ENCODE results near the gene NAV3.

Gene NAV3

DNA sequence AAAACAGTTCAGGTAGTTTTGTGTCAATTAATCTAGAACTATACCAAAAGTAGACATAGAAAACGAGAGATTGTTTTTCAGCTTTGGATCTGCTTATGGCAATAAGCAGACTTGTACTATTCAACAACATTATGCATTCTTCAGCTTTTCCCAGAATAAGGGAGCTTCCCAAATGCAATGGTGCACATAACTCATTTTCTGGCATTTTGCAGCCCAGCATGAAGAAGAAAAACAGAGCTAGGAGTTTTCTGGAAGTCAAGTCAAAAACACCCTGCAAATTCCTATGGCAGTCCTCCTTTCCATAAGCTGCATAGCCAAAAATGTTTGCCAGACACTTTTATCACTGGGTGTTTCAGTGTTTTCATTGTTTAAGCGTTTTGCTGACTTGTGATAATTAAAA lies 314.7 kb downstream of the NAV3 start:
- DNase-seq, result no peak

DNA sequence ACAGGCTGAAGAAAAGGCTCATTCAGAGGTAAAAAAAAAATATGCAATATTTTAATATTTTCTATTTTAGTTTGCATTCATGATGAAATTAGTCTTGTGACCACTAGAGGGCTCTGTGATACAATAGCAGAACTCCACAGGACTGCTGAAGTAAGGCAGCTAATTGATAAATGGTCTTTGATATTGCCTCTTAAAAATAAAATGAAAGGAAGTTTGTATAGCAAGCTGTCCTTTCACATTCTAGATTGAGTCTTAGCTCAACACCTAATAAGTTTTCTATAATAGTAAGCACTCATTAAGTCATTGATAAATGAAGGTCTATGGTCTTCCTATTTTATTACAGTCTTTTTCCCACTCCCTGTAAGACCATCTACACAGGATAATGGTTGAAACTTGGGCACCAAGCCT lies 315.7 kb downstream of the NAV3 start:
- no peak for DNase-seq

DNA sequence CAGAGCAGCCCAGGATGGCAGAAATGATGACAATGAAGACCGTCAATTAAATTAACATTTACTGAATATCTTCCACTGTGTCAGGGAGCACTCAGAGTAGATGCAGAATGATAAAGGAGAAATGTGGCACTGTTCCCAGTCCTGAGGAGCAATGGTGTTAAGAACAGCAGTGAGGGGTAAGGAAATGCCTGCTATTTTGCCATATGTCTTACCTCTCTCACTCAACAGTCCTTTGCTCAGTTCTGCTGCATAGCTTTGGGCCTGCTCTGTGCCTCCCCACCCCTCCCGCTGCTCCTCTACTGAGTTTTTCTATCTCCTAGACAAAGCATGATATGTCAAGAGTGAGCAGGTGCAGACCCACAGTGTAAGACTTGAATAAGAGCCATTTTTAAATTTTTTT lies 318.8 kb downstream of the NAV3 start:
- DNase-seq, result no peak

DNA sequence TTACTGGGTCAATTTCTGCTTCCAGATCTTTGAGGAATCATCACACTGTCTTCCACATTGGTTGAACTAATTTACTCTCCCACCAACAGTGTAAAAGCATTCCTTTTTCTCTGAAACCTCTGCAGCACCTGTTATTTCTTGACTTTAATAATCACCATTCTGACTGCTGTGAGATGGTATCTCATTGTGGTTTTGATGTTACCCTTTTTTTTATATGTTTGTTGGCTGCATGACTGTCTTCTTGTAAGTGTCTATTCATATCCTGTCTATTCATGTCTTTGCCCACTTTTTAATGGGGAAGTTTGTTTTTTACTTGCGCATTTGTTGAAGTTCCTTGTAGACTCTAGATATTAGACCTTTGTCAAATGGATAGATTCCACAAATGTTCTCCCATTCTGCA lies 324.9 kb downstream of the NAV3 start:
- no peak for DNase-seq

DNA sequence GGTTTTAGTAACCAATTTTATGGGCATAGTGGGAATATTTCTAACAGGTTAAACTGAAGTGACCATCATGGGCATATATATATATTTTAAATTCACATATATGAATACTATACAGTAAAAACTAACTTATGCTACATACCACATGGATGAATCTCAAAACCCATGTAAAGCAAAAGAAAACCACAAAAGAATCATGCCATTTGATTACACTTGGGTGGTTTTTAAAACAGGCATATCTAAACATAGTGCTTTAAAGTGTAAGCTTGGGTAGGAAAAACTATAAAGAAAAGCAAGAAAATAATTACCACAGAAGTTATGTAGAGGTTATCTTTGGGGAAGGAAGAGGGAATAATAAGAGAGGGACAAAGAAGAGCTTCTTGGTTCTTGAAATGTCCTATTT lies 326.1 kb downstream of the NAV3 start:
- no peak for DNase-seq

DNA sequence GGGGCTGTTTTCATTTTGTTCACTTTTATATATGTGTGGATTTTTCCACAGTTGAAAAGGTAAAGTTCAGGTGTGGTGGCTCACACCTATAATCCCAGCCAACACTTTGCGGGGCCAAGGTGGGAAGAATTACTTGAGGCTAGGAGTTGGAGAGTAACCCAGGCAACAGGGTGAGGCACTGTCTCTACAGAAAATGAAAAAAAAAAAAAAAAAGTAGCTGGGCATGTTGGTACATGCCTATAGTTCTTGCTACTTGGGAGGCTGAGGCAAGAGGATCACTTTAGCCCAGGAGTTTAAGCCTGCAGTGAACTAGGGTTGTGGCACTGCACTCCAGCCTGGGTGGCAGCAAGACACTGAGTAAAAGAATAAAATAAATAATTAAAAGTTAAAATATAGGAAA lies 326.5 kb downstream of the NAV3 start:
- DNase-seq, result no peak

DNA sequence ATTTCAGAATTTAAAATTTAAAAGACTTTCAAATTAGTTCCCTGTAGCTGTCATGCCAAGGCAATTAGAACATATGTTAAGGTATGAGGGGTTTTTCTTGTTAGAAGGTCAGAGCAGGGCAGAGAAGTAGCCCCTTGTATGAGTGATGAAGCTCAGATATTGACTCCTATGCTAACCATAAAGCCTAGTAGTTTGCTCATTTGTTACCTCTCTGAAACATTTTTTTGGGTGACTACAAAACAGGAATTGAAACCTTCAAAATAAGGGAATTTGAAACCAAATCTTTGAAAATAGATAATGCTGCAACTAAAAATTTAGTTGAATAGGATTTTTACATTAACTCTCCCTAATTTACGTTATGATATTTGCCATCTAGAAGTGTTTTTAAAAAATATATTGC lies 333.5 kb downstream of the NAV3 start:
- no peak for DNase-seq

DNA sequence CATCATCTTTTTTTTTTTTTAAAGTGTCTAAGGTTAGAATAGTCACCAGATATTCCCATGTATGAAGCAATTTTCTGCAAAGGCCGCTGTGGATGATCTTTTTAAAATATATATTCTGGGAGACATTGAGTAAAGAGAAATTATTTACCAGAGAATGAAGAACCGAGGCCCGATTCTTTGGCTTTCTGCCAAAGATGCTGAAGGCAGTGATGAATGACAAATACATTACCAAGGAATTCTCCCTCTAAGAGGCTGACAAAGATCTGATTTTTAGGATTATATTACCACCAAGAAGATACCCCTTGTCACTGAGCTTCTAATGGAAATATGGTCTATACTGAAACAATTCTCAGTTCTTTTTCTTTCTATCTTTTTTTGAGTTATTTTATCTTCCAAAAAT lies 336.8 kb downstream of the NAV3 start:
- no peak for DNase-seq

DNA sequence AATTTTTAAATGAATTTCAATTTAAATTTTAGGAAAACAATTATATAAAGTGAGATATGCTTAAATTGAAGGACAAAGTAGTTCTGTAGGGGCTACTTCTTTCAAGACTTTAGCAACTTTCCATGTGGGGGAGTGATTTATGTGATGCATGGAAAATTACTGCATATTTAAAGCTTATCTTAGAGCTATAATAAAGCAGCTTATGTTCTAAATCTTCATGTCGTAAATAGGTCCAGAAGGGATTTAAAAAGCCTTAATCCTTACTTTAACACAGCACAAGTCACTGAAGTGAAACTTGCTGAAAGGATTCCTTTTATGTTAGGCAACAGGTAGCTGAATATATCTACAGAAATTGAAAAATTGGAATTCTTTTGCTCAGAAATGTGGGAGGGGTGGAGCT lies 340.4 kb downstream of the NAV3 start:
- no peak for DNase-seq

DNA sequence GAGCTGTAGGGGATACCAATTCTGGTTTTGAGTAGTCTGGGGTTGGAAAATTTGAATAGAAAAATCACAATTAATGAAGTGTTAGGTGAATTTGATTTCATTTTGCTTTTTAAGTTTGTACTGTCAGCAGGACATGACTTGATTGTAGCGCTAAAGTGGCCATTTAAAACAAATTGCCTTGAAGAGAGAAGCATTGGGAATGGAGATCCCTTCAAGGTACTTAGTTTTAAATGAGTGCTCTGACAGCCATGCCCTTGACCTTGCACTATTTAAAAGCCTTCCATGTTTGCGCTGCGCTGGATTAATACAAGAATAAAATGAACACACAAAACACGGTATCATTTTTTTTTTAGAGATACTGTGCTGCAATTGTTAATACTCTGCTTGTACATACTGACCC lies 345.9 kb downstream of the NAV3 start:
- no peak for DNase-seq

DNA sequence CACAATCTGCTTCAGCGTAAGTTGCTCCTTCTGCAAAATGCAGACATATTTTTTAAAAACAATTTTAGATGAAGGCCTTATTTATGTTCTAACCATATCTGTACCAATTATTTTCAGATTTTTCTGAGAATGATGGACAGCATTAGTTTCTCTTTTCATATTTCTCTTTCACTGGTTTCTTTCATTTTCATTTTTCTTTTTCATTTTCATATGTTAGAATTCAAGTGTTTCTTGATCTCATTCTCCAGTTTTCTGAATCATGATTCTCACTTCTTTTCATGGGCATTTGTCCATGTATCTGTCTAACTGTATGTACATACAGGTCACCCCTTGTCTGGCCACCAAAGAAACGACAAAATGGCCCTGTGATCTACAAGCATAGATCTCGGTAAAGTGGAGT lies 346.6 kb downstream of the NAV3 start:
- DNase-seq, result no peak

DNA sequence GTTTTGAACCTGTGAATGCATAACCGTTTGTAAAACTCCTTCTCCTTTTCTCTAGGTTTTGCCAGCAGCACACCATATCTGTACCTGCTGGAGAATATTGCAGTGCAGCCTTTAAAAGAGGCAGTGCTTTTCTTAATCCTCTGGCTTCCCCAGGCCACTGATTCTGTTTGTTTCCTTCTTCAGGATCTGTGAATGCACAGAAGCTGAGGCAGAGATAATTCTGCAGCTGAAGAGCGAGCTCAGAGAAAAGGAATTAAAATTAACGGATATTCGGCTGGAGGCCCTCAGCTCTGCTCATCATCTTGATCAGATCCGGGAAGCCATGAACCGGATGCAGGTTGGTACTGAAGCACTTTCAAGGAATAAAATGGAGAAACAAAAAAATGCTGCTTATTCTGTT lies 348.7 kb downstream of the NAV3 start:
- no peak for DNase-seq

DNA sequence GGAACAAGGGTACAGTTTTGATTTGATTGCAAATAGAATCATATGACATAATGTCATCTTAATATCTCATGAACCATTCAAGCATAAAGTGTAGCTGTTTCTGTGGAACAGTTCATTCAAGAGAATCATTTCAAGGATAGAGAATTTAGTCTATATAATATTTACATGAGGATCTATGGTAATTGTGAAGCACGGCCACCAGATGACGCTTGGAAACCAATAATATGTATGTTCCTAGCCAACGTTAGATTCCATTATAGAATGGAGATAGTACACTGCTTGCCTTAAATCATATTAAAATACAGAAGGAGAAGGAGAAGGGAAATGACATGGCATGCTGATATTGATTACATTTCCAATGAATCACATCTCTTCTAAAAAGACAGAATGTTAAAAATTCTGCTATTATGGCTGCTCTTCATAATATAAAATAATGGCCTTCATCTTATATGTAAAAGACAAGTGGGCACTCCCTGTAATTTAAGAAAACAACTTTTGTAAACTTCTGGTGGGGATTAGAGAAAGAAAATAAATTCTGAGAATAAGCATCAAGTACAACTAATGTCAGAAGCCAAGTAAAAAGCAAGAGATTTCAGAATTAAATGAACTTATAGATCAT lies 351.0 kb downstream of the NAV3 start:
- DNase-seq, result no peak

DNA sequence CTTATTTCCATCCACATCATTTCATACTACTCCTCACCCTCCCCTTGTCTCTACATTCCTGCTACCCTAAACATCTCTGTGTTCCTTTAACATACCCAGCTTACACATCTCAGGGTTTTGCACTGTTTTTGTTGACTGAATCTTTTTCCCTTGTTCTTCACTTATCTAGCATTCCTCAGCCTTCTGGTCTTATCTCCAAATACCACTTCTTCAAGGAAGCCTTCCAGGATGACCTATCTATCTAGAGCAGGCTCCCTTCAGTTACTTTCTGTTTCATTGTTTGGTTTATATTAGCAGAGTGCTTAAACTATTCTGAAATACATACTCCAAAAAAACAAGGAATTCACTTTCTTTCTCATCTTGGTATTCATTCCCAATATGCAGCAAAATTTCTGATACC lies 353.1 kb downstream of the NAV3 start:
- no peak for DNase-seq

DNA sequence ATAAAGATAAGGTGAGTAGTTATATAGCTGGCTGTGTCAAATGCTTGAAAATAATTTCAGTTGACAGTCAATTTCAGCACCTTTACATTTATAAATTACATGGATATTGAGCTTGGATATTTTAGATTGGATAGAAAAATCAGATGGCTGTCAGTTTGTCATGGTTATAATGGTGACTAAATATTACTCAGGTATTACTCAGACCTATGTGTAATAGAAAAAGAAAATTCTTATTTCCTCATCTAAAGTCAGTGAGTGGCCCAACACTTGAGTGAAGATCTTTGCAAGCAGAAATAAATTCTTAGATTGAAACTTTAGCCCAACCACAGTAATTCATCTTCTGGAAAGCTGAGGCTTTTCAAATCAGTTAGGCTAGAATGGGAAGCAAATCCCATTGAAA lies 354.4 kb downstream of the NAV3 start:
- DNase-seq, result no peak

DNA sequence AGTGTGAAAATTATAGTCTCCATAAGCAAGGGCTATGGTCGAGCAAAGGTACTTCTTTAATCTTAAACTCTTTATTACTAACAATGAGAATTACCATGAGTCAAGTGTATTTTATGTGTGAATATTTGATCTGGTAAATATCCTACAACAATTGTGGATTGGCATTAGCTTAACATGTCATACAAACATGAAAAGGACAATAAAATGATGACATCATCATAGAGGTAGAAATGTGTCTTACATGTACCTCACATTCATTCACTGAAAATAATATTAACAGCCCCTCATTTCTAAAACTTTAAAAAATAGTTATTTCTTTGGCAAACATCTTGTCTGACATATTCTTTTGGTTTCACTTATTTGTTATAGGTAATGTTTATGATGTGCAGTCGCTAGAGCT lies 355.0 kb downstream of the NAV3 start:
- DNase-seq, result no peak

DNA sequence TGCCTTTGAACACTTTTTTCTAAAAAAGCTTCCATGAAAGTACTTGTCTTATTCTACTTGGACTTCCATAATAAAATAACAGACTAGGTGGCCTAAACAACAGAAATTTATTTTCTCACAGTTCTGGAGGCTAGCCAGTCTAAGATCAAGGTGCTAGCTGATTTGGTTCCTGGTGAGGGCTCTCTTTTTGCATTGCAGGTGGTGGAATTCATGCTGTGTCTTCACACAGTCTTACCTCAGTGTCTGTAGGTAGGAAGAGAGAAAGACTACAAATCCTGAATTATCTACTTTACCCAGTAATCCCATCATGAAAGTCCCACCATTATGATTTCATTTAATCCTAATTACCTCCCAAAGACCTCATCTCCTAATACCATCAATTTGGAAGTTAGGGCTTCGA lies 356.0 kb downstream of the NAV3 start:
- no peak for DNase-seq

DNA sequence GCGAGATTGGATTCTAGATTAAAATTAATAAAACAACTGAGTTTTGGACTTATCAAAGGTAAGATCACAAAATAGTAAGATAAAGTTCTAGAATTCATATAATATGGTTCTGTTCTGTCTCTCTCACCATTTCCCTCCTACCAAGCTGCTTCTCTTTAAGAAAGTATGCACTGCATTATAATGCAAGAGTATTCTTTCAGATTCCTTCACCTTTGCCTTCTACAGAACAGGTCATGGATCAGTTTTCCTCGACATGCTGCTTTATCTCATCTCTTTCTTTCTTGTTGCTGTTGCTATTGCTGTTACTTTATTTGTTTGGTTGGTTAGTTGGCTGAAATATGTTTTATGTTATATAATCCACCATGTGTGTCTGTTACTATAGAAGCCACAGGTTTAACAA lies 357.0 kb downstream of the NAV3 start:
- no peak for DNase-seq

DNA sequence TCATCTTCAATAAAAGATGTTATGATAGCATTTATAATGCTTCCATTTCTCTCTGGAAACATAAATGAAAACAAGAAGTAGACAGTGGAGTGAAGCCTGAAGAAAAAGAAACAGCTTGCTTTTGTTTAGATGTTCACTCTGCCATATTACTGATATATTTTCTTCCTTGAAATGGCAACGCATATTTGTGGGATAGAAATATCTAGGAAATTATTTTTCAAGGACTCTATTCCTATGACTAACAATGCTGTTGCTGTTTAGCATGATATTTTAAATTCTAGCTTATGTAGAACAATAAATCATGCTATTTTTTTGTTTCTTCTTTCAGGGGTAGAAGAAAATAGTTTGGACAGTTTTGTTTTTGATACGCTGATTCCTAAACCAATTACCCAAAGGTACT lies 359.0 kb downstream of the NAV3 start:
- no peak for DNase-seq

DNA sequence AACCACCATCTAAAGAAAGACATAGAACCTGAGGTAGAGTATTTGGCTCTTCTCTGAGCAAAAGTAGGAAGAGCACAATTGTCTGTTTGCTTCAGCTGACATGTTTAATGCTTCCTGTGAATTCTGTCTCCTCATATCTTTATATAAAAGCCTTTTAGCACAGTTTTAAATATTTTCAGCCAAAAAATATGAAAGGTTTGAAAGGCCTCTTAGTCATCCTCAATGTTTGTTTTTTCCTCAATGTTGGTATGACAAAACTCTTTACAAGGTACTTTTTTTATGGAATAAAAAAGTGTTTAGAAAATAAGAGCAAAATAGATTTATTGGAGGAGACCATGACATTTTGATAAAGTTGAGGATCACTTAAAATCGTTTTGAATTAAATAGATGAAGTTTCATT lies 360.9 kb downstream of the NAV3 start:
- DNase-seq, result no peak

DNA sequence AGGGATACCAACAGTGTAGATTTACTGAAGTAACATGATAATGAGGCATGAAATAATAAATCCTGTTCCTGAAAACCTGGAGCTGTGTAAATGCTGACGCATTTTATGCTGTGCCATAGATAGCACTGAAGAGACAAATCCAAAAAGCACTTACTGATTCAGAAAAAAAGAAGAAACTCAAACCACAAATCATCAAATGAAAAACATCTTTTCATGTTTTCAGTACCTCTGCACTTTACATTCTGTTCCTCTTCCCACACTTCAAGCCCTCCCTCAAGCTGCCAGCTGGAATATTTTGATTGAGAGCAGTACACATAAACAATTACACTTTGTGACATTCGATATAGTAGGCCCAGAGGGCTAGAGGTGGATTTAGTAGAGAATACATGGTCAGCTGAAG lies 362.3 kb downstream of the NAV3 start:
- no peak for DNase-seq

DNA sequence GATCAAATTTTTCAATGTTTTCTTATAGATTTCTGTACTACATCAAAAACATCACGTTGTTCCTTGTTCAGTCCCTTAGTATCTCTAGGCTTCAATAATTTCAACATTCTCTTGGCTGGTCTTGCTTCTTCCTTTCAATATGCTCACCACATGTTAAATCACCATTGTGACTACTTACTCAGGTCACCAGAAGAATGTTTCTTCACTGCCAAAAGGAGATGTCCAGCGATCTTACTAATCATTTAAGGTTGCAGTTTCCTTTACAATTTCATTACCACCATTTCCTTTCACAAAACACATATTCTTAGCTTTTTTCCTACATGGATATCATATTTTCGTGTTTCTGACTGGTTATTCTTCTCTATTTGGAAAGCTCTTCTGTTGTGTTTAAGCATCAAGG lies 363.8 kb downstream of the NAV3 start:
- no peak for DNase-seq

DNA sequence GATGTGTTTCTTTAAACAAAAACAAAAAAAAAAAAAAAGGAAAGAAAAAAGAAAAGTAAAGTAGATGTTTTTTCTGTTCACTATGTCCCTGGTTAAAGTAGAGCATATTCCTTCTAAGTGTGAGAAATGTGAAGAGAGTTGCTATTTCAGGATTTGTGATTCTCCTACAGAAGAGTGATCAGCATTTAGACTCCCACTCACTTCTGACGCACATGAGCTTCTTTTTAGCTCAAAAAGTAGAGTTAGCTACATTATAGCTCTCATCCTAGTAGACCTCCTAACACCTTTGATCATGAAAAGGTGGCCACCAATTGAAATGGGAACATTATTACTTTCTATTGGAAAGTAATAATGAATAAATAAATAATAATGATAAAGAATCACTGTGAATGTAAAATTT lies 368.2 kb downstream of the NAV3 start:
- DNase-seq, result no peak

DNA sequence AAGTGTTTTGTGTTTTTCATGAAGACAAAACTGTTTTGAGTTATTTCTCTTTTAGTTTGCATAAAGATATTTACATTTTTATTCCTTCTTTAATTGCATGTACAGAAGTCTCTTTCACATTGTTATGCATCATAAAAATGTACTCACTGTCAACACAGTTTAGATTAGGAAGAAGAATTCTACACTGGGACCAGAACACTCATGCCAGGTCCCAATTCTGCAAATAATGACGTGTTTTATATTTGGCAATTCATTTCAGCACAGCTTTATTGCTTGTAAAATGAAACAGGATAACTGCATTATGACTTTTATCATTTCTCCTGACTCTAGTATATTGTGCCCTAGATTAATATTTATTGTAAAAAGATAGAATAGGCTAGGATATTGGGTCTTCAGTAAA lies 369.2 kb downstream of the NAV3 start:
- no peak for DNase-seq

DNA sequence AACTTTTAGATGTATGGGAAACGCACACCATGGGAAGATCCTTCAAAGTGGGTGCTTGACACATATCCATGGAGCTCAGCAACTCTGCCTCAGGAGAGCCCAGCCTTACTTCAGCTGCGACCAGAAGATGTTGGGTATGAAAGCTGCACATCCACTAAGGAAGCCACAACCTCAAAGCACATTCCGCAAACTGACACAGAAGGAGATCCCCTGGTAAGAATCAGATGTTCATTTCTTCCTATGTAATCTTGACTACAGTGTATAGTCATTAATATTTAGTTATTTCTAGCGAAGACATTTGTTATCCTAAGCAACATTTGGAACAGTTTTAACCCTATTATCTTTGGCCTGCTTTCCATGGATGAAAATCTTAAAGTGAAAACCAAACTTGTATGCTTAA lies 374.2 kb downstream of the NAV3 start:
- no peak for DNase-seq

DNA sequence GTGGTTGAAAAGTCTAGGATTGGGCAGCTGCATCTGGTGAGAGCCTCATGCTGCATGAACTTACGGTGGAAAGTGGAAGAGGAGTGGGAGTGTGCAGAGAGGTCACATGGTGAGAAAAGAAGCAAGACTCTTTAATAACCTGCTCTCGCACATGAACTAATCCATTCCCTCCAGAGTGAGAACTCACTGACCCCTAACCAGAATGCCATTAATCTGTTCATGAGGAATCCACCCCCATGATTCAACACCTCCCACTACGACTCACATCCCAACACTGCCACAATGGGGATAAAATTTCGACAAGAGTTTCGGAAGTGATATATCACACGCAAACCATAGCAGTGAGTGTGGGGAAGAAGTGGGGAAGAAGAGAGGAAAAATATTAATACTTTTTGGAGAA lies 377.4 kb downstream of the NAV3 start:
- no peak for DNase-seq

All from activated CD4-positive, alpha-beta T cell treated with anti-CD3 and anti-CD28 coated beads, Interleukin-2, amount 50 U/mL, for 48 hours (primary cell).